ENCODE data around the gene ILDR2.

Gene ILDR2, protein sequence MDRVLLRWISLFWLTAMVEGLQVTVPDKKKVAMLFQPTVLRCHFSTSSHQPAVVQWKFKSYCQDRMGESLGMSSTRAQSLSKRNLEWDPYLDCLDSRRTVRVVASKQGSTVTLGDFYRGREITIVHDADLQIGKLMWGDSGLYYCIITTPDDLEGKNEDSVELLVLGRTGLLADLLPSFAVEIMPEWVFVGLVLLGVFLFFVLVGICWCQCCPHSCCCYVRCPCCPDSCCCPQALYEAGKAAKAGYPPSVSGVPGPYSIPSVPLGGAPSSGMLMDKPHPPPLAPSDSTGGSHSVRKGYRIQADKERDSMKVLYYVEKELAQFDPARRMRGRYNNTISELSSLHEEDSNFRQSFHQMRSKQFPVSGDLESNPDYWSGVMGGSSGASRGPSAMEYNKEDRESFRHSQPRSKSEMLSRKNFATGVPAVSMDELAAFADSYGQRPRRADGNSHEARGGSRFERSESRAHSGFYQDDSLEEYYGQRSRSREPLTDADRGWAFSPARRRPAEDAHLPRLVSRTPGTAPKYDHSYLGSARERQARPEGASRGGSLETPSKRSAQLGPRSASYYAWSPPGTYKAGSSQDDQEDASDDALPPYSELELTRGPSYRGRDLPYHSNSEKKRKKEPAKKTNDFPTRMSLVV

DNA sequence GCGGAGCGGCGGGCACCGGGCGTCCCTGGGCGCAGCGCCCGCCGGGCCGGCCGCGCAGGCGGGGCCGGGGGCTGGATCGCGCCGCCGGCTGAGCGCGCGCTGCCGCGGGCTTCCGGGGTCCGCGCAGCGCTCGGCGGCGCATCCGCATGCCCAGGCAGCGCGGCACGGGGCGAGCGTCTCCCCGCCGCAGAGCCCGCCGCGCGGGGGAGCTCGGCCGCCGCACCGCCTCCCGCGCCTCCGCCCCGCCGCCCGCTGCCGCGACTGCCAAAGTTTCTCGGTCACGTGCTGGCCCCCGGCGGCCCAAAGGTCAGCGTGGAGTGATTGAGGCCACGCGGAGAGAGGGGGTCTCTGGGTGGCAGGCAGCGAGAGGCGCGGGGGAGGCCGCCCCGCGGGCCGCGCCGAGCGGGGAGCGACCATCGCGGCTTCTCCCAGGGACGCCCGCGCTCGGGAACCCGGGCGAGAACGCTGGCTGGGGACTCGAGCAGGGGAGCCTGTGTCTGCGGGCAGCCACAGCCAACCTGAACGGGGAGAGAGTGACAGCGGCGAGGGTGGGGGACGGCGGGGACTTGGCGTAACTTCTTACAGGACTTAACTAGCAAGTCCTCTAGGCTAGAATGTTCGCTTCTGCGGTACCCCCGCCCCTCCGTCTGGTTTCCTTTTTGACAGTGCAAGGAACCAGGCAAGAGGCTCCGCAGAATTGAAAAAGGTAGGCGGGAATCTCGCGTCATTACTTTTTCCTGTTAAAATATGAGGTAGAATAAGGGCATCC, at the start of gene ILDR2:
TSS of gene ILDR2 (minus strand) at position 180 of the 769 bp plus-strand sequence. CDS start 272 bp downstream, outside the sequence.
- H3K4me3 ChIP-seq (ENCODE audit: low read depth, low read length): peak within 1 kb of the TSS; percentile 49

GRCh38 chr1:167022384-167022783, 47.0 kb upstream of the ILDR2 start:
- no peak overlapping the region for H3K4me3 ChIP-seq (ENCODE audit: low read depth, low read length)

- H3K4me3 ChIP-seq (ENCODE audit: low read depth, low read length): no peak overlapping the region
These were observed 40.9 kb upstream of the ILDR2 start for GRCh38 chr1:167016100-167016750.

DNA sequence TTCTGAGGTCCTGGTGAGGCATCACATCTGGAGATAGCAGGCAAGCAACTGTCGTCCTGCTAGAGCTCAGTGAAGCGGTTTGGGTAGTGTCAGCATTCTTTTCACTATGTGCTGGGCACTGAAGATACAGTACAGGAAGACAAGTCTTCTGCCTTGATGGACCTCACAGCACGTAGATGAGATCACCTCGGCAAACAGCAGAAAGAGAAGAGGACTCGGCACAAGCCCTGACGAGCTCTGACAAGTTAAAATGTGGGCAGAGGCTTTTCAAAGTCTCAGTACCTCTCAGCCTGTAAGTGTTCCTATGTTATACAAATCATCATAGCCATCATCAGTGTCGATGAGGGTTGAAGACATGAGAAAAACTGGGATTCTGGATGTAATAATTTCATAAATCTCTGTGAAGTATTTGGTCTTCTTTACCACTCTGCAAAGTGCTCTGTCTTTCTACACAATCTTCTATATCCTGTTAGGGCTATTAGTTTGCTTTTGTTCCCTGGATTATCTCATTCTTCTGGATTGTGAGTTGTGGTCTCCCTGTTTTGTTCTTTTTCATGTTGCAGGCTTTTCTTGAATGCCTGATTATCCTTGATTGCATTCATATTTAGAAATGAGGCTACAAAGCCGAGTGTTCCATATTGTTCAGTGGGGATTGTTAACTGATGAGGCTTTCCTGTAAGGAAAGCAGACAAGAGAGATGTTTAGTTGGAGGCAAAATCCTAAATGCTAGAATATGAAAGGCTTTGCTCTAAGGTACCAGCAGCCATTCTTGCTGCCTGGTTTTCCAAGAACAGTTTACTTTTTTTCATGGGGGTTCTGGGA, 38.0 kb upstream of the ILDR2 start:
- H3K4me3 ChIP-seq (ENCODE audit: low read depth, low read length): no peak overlapping the region

GRCh38 chr1:167012570-167012969, 37.2 kb upstream of the ILDR2 start:
- H3K4me3 ChIP-seq (ENCODE audit: low read depth, low read length): no peak overlapping the region

DNA sequence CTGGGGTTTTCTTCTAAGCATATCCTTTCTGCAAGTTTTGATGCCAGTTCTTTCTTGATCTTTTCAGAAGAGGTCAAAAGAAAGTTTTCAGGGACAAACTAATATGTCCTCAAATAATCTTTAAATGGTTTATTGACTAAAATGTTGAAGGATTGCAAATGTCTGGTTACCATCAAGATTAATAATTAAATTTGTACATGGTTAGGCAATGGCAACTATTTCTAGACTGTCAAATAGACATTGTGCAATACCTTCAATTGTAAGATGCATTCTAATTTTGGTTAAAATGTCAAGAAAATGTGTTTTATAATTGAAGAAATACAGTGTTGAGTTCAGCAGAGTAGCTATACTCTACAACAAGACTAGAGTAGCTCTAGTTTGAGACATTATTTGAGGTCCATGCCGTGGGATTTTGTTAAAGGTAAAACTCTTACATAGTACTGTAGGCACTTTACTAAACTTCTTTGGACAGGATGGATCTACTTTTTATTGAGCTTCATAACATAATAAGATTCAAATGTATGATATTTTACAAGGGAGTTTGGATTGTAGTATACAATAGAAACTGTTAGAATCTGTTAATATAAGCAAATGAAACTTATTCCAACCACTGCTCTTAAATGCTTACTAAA, 36.3 kb upstream of the ILDR2 start:
- H3K4me3 ChIP-seq (ENCODE audit: low read depth, low read length): no peak overlapping the region

- H3K4me3 ChIP-seq (ENCODE audit: low read depth, low read length): no peak overlapping the region
These were observed 28.4 kb upstream of the ILDR2 start for GRCh38 chr1:167003711-167004110.

DNA sequence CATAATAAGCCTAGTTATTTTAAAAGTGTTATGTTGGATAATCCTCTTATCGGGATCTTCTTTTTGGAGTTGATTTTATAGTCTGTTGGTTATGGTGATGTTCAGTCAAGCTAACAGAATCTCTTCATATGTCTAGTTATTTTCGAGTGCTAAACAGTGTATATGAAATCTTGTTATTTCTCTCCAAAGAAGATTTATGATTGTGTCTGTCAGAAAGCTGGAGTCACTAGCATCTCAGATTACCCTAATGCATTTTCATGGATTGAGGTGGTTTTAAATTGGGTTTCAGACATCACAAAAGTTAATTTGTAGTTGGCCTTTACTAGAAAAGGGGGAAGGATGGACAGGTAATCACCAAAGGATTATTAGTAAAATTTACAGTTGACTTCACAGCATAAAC, 27.0 kb upstream of the ILDR2 start:
- no peak overlapping the region for H3K4me3 ChIP-seq (ENCODE audit: low read depth, low read length)

- H3K4me3 ChIP-seq (ENCODE audit: low read depth, low read length): no peak overlapping the region
These were observed 25.2 kb upstream of the ILDR2 start for GRCh38 chr1:167000546-167000945.

GRCh38 chr1:166999500-167000055, 24.2 kb upstream of the ILDR2 start:
- no peak overlapping the region for H3K4me3 ChIP-seq (ENCODE audit: low read depth, low read length)

DNA sequence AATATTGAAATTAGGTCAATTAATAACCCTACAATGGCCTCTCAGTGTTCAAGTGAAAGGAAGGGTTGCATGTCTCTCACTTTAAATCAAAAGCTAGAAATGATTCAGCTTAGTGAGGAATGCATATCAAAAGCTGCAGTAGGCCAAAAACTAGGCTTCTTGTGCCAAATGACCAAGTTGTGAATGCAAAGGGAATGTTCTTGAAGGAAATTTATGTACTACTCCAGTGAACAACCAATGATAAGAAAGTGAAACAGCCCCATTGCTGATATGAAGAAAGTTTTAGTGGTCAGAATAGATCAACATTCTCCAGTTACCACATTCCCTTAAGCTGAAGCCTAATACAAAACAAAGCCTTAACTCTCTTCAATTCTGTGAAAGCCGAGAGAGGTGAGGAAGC, 23.7 kb upstream of the ILDR2 start:
- H3K4me3 ChIP-seq (ENCODE audit: low read depth, low read length): no peak overlapping the region

GRCh38 chr1:166988974-166989515, 13.7 kb upstream of the ILDR2 start, which contains the start of gene MAEL:
TSS of gene MAEL (plus strand) at chr1:166989280. CDS start at chr1:166989353, 73 bp downstream.
- H3K4me3 ChIP-seq (ENCODE audit: low read depth, low read length): no peak within 1 kb of the TSS

- no peak overlapping the region for H3K4me3 ChIP-seq (ENCODE audit: low read depth, low read length)
These were observed 6.2 kb upstream of the ILDR2 start for GRCh38 chr1:166981589-166981988.

GRCh38 chr1:166980818-166981217, 5.5 kb upstream of the ILDR2 start:
- no peak overlapping the region for H3K4me3 ChIP-seq (ENCODE audit: low read depth, low read length)

DNA sequence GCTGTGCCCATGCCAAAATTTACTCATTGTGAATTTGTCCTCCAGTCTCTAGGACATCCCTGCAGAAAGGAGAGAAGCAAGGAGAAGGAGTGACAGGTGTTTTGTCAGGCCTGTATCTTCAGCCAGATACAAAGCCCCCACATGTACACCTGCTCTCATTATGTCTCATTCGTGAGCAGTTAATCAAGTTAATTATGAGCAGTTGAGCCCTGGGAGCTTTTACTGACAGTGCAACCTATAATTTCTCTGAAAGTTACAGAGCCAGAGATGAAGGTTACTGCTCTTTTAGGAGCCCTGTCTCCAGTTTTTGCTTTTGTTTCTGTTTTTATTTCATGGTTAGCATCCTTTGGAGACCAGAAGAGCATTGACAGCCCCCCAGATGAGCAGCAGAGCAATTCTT, 5.0 kb upstream of the ILDR2 start:
- H3K4me3 ChIP-seq (ENCODE audit: low read depth, low read length): no peak overlapping the region

DNA sequence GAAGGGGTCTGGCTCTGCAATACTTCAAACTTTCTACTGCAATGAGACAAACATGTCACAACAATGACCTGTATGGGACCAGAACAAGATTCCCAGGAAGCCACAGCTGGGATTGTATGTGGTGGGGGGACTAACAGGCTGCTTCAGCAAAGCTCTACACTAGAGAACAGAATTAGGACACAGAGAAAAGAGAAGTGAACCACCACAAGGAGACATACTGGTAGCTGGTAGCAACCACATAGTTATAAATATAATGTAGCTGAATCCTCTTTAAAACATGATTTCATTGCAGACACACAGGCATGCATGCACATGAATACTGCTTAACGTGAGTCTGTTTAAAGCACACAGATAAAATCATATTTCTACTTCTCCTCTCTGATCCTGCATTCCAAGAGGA, 3.5 kb upstream of the ILDR2 start:
- H3K4me3 ChIP-seq (ENCODE audit: low read depth, low read length): no peak overlapping the region

- H3K4me3 ChIP-seq (ENCODE audit: low read depth, low read length): no peak overlapping the region
These were observed 2.6 kb upstream of the ILDR2 start for GRCh38 chr1:166977951-166978350.

- H3K4me3 ChIP-seq (ENCODE audit: low read depth, low read length): peak overlapping the region; percentile 42
These were observed 544 bp downstream of the ILDR2 start for GRCh38 chr1:166974647-166975345.

- H3K4me3 ChIP-seq (ENCODE audit: low read depth, low read length): no peak overlapping the region
These were observed 2.5 kb downstream of the ILDR2 start for GRCh38 chr1:166972826-166973225.
